ENCODE results near the gene FIGLA. TPM values are rescaled to one million over a fixed set of nuclear protein-coding genes. Genes with fewer than 3 reads are reported as not detected.

FIGLA gene
- total RNA-seq, 1 experiment from 2014 or later: not detected

DNA sequence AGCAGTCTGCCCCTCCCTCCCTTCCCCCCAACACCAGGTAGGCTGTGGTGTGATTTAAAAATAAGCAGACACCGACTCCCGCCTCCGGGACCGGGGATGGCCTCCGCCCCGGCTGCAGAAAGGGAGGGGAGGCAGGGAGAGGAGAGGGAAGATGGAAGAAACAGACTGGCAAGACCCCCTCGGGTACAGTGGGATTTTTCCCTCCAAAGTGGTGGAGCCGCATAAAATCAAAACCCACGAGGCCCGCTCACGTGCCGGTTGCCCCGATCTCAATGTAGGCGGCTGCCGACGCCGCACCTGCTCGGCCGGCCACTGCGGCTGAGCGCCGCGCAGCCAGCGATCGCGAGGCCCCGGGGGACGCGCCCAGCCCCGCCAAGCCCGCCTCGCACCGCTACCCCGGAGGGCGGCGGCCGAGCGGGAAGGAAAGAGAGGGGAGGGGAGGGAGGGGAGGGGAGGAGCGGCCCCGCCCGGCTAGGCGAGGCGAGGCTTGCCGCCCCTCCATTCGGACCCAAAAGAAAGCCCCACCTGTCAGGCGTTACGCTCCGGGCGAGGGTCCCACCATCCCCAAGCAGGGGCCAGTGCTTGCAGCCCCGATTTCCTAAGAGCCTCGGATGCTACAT is 23.3 kb downstream of the FIGLA start:
- H3K4me3 Mint-ChIP-seq (ENCODE audit: low read depth, unreplicated experiment): peak overlapping the region; percentile 66
- TF ChIP-seq, protein P1, sequence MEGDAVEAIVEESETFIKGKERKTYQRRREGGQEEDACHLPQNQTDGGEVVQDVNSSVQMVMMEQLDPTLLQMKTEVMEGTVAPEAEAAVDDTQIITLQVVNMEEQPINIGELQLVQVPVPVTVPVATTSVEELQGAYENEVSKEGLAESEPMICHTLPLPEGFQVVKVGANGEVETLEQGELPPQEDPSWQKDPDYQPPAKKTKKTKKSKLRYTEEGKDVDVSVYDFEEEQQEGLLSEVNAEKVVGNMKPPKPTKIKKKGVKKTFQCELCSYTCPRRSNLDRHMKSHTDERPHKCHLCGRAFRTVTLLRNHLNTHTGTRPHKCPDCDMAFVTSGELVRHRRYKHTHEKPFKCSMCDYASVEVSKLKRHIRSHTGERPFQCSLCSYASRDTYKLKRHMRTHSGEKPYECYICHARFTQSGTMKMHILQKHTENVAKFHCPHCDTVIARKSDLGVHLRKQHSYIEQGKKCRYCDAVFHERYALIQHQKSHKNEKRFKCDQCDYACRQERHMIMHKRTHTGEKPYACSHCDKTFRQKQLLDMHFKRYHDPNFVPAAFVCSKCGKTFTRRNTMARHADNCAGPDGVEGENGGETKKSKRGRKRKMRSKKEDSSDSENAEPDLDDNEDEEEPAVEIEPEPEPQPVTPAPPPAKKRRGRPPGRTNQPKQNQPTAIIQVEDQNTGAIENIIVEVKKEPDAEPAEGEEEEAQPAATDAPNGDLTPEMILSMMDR (IDR thresholded peaks at IDR 0.05; ENCODE audit: unreplicated experiment): no peak
- no TSS peak for BruUV-seq (replicated peaks)
- H3K27me3 Mint-ChIP-seq (ENCODE audit: unreplicated experiment): peaks cover 95% of the 10 kb centered on the region
- CTCF ChIA-PET: no interaction called here
- H3K27ac Mint-ChIP-seq (ENCODE audit: unreplicated experiment): no peak overlapping the region
- intact Hi-C loops (cut with micrococcal nuclease; ENCODE audit: unreplicated experiment): no loop called here
- H3K4me1 Mint-ChIP-seq (ENCODE audit: low read depth, unreplicated experiment): peaks cover 9% of the 10 kb centered on the region
- H3K36me3 Mint-ChIP-seq (ENCODE audit: insufficient read depth, unreplicated experiment): peaks cover 4% of the 10 kb centered on the region
- DNase-seq: no peak
- H3K9me3 Mint-ChIP-seq (ENCODE audit: low read depth, unreplicated experiment): no peaks in the 10 kb centered on the region

GRCh38 chr2:70766357-70767078 is 23.9 kb downstream of the FIGLA start:
- no TSS peak for BruUV-seq (replicated peaks)
- intact Hi-C loops (cut with micrococcal nuclease; ENCODE audit: unreplicated experiment): no loop called here
- TF ChIP-seq, protein P1 (IDR thresholded peaks at IDR 0.05; ENCODE audit: unreplicated experiment): no peak
- CTCF ChIA-PET: no interaction called here
- no peaks in the 10 kb centered on the region for H3K9me3 Mint-ChIP-seq (ENCODE audit: low read depth, unreplicated experiment)
- peaks cover 4% of the 10 kb centered on the region for H3K36me3 Mint-ChIP-seq (ENCODE audit: insufficient read depth, unreplicated experiment)
- H3K27me3 Mint-ChIP-seq (ENCODE audit: unreplicated experiment): peaks cover 95% of the 10 kb centered on the region
- DNase-seq: no peak
- H3K4me3 Mint-ChIP-seq (ENCODE audit: low read depth, unreplicated experiment): peak overlapping the region; percentile 66
- H3K27ac Mint-ChIP-seq (ENCODE audit: unreplicated experiment): no peak overlapping the region
- H3K4me1 Mint-ChIP-seq (ENCODE audit: low read depth, unreplicated experiment): peaks cover 9% of the 10 kb centered on the region

- DNase-seq: no peak
- Mint-ChIP-seq H3K4me1 (ENCODE audit: low read depth, unreplicated experiment) (peaks cover 9% of the 10 kb centered on the region), H3K27ac (ENCODE audit: unreplicated experiment) (no peak overlapping the region), H3K27me3 (ENCODE audit: unreplicated experiment) (peaks cover 88% of the 10 kb centered on the region), H3K36me3 (ENCODE audit: insufficient read depth, unreplicated experiment) (peaks cover 4% of the 10 kb centered on the region), H3K4me3 (ENCODE audit: low read depth, unreplicated experiment) (no peak overlapping the region), H3K9me3 (ENCODE audit: low read depth, unreplicated experiment) (no peaks in the 10 kb centered on the region)
- CTCF ChIA-PET: no interaction called here
- no TSS peak for BruUV-seq (replicated peaks)
- intact Hi-C loops (cut with micrococcal nuclease; ENCODE audit: unreplicated experiment): no loop called here
- TF ChIP-seq, protein P1 (IDR thresholded peaks at IDR 0.05; ENCODE audit: unreplicated experiment): no peak
These were observed 24.9 kb downstream of the FIGLA start for GRCh38 chr2:70765507-70765906.

DNA sequence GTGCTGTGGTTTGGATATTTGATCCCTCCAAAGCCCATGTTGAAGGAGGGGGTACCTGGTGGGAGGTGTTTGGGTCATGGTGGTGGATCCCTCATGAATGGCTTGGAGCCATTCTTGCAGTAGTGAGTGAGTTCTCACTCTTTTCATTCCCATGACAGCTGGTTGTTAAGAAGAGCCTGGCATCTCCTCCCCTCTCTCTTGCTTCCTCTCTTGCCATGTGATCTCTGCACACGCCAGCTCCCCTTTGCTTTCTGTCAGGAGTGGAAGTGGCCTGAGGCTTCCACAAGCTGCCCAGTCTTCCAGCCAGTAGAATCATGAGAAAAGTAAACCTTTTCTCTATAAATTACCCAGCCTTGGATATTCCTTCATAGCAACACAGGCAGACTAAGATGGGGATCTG is 31.0 kb downstream of the FIGLA start:
- no peak for DNase-seq
- peaks cover 32% of the 10 kb centered on the region for H3K27me3 Mint-ChIP-seq (ENCODE audit: unreplicated experiment)
- intact Hi-C loops (cut with micrococcal nuclease; ENCODE audit: unreplicated experiment): no loop called here
- H3K4me3 Mint-ChIP-seq (ENCODE audit: low read depth, unreplicated experiment): no peak overlapping the region
- no peaks in the 10 kb centered on the region for H3K36me3 Mint-ChIP-seq (ENCODE audit: insufficient read depth, unreplicated experiment)
- no peaks in the 10 kb centered on the region for H3K9me3 Mint-ChIP-seq (ENCODE audit: low read depth, unreplicated experiment)
- H3K4me1 Mint-ChIP-seq (ENCODE audit: low read depth, unreplicated experiment): no peaks in the 10 kb centered on the region
- TF ChIP-seq, protein P1 (IDR thresholded peaks at IDR 0.05; ENCODE audit: unreplicated experiment): no peak
- no TSS peak for BruUV-seq (replicated peaks)
- CTCF ChIA-PET: interaction anchor here (0.6 kb wide), 1 partner anchor 104 kb away, joined by 3 read pairs; no protein-coding TSS in a partner anchor
- H3K27ac Mint-ChIP-seq (ENCODE audit: unreplicated experiment): no peak overlapping the region

Measured in Calu3 (cell line).